ENCODE data around the gene ZNF514. TPM values are rescaled to one million over a fixed set of nuclear protein-coding genes. Genes with fewer than 3 reads are reported as not detected.

The ZNF514 gene
- total RNA-seq, 2 experiments from 2014 or later: 9.7 to 10.2 TPM

Other genes with a start within 250 kb of the ZNF514 start
- 10 to 100 TPM; 49.8 to 56.0 TPM for gene MAL, start 134.1 kb downstream of the ZNF514 start, total RNA-seq
- 10 to 100 TPM; 20.0 to 21.3 TPM for gene MRPS5, start 38.0 kb downstream of the ZNF514 start, total RNA-seq
- gene ZNF2, start 6.0 kb upstream of the ZNF514 start, total RNA-seq: under 1 TPM; 0.25 to 0.27 TPM
- gene ZNF892, start 47.7 kb upstream of the ZNF514 start, total RNA-seq: under 1 TPM; 0.71 to 0.78 TPM
- under 1 TPM; 0.11 to 0.44 TPM for gene PROM2, start 114.6 kb upstream of the ZNF514 start, total RNA-seq
- not detected for gene KCNIP3, start 137.5 kb upstream of the ZNF514 start, total RNA-seq
- 10 to 100 TPM; 25.5 to 26.3 TPM for gene FAHD2A, start 242.9 kb upstream of the ZNF514 start, total RNA-seq